H1 (cell line): ENCODE data around the gene DNM1L. TPM values are rescaled to one million over a fixed set of nuclear protein-coding genes. Genes with fewer than 3 reads are reported as not detected.

ENCODE experiments used
- CTCF ChIA-PET: fragments of 300-600 bp; sonication (Branson Sonifier 250); formaldehyde crosslinking; loops from one replicate; lab custom pipeline; 2021; ENCODE audit not compliant: partially characterized antibody; lab: Charles Lee
- POLR2A ChIA-PET: fragments of 300-600 bp; sonication (Branson Sonifier 250); formaldehyde crosslinking; loops from one replicate; lab custom pipeline; 2021; ENCODE audit warnings: inconsistent platforms; ENCODE audit not compliant: partially characterized antibody; lab: Charles Lee
- DNase-seq, 2 experiments: peaks; one replicate each; pipeline versions ENCODE4 v3.0.0 to v3.0.0-alpha.2; 2010 to 2022; ENCODE audit warnings: low spot score in 2 of 2, low read depth in 1 of 2, mixed read lengths in 1 of 2
- FAIRE-seq: peaks from 2 replicates; lab custom pipeline; 2011; peaks lifted over from hg19 to GRCh38; lab: Jason Lieb, UNC
- H2AFZ ChIP-seq: 2 replicates; pipeline ENCODE4 v1.8.1; 2012; ENCODE audit warnings: low read length, inconsistent platforms
- H2AK5ac ChIP-seq: 2 replicates; pipeline ENCODE4 v1.6.1; 2013; ENCODE audit warnings: low read depth, low read length
- H2BK120ac ChIP-seq: replicated peaks from 2 replicates; pipeline ENCODE3; 2013; ENCODE audit warnings: low read depth, low read length, inconsistent platforms
- H2BK12ac ChIP-seq: 2 replicates; pipeline ENCODE4 v1.6.1; 2013; ENCODE audit warnings: low read depth, low read length
- H2BK15ac ChIP-seq: 2 replicates; pipeline ENCODE4 v1.6.1; 2013; ENCODE audit warnings: low read length
- H2BK20ac ChIP-seq: 2 replicates; pipeline ENCODE4 v1.6.1; 2013; ENCODE audit warnings: low read length
- H2BK5ac ChIP-seq: 2 replicates; pipeline ENCODE4 v1.6.1; 2013; ENCODE audit warnings: low read depth, low read length
- H3K14ac ChIP-seq: 2 replicates; pipeline ENCODE4 v1.6.1; 2013; ENCODE audit warnings: inconsistent platforms; ENCODE audit not compliant: insufficient read length
- H3K18ac ChIP-seq: 2 replicates; pipeline ENCODE4 v1.6.1; 2013; ENCODE audit warnings: low read length; ENCODE audit errors: extremely low read depth
- H3K23ac ChIP-seq: 2 replicates; pipeline ENCODE4 v1.6.1; 2013; ENCODE audit warnings: inconsistent platforms; ENCODE audit not compliant: insufficient read length
- H3K23me2 ChIP-seq: 2 replicates; pipeline ENCODE4 v1.6.1; 2013; ENCODE audit warnings: low read depth, low read length
- H3K27ac ChIP-seq: 2 replicates; pipeline ENCODE4 v1.6.1; 2011; ENCODE audit warnings: low read depth, low read length, inconsistent platforms
- H3K27me3 ChIP-seq, 4 experiments: replicated peaks in 1 of 4; 1 replicate in 1 of 4; 2 replicates in 3 of 4; pipeline versions ENCODE4 v1.6.1 to v1.8.1; 2011 to 2013; ENCODE audit warnings: low read length in 3 of 4, mild to moderate bottlenecking in 3 of 4, inconsistent platforms in 2 of 4, mixed read lengths in 2 of 4, moderate library complexity in 1 of 4; ENCODE audit not compliant: control insufficient read depth in 3 of 4, insufficient read depth in 3 of 4; ENCODE audit errors: extremely low read depth in 1 of 4
- H3K36me3 ChIP-seq, 4 experiments: 2 replicates each; pipeline versions ENCODE4 v1.6.1 to v1.8.1; 2011 to 2013; ENCODE audit warnings: mild to moderate bottlenecking in 4 of 4, low read length in 3 of 4, moderate library complexity in 2 of 4, control low read depth in 1 of 4, inconsistent platforms in 1 of 4; ENCODE audit not compliant: insufficient read depth in 4 of 4, control insufficient read depth in 2 of 4
- H3K4ac ChIP-seq: replicated peaks from 2 replicates; pipeline ENCODE3; 2013; ENCODE audit warnings: low read length, low read depth, mixed read lengths, inconsistent platforms; ENCODE audit not compliant: insufficient read length
- H3K4me1 ChIP-seq, 4 experiments: replicated peaks in 1 of 4; 1 replicate in 1 of 4; 2 replicates in 3 of 4; pipeline versions ENCODE4 v1.6.1 to v1.8.1; 2011 to 2013; ENCODE audit warnings: low read length in 3 of 4, inconsistent platforms in 2 of 4, mixed read lengths in 1 of 4; ENCODE audit not compliant: insufficient read depth in 4 of 4, control insufficient read depth in 3 of 4
- H3K4me2 ChIP-seq, 2 experiments: 2 replicates each; pipeline versions ENCODE4 v1.6.1 to v1.8.1; 2011 to 2013; ENCODE audit warnings: low read depth in 2 of 2, low read length in 2 of 2, control low read depth in 1 of 2, inconsistent platforms in 1 of 2, mild to moderate bottlenecking in 1 of 2; ENCODE audit not compliant: insufficient read depth in 1 of 2
- H3K4me3 ChIP-seq, 4 experiments: fragments of 200-600, 300-600 bp in 1 of 4; sonication (generic), shearing (Covaris generic), sonication (Bioruptor Twin) in 1 of 4; 2 replicates each; pipeline versions ENCODE4 v1.5.1 to v1.8.1; 2011 to 2016; ENCODE audit warnings: low read length in 4 of 4, low read depth in 3 of 4, control low read depth in 2 of 4, inconsistent platforms in 2 of 4, mild to moderate bottlenecking in 2 of 4, mixed read lengths in 1 of 4, moderate library complexity in 1 of 4; ENCODE audit not compliant: insufficient read depth in 2 of 4; ENCODE audit errors: extremely low read depth in 1 of 4
- H3K56ac ChIP-seq: replicated peaks from 2 replicates; pipeline ENCODE3; 2013; ENCODE audit warnings: low read depth, mild to moderate bottlenecking, mixed read lengths, low read length, inconsistent platforms; ENCODE audit not compliant: insufficient read length
- H3K79me1 ChIP-seq: 2 replicates; pipeline ENCODE4 v1.6.1; 2013; ENCODE audit warnings: low read depth, low read length, control low read depth
- H3K79me2 ChIP-seq, 2 experiments: 2 replicates each; pipeline versions ENCODE4 v1.6.1 to v1.8.1; 2012 to 2013; ENCODE audit warnings: low read length in 2 of 2, mild to moderate bottlenecking in 2 of 2, inconsistent platforms in 1 of 2; ENCODE audit not compliant: insufficient read depth in 2 of 2, control insufficient read depth in 1 of 2
- H3K9ac ChIP-seq, 4 experiments: replicated peaks in 1 of 4; 1 replicate in 1 of 4; 2 replicates in 3 of 4; pipeline versions ENCODE4 v1.6.1 to v1.8.1; 2011 to 2013; ENCODE audit warnings: low read depth in 3 of 4, low read length in 3 of 4, control low read depth in 2 of 4, mild to moderate bottlenecking in 2 of 4, moderate library complexity in 2 of 4, inconsistent platforms in 1 of 4; ENCODE audit errors: extremely low read depth in 1 of 4
- H3K9me3 ChIP-seq, 2 experiments: 2 replicates each; pipeline versions ENCODE4 v1.6.1 to v1.8.1; 2012 to 2013; ENCODE audit warnings: mild to moderate bottlenecking in 2 of 2, moderate library complexity in 2 of 2, control low read depth in 1 of 2, inconsistent platforms in 1 of 2, low read depth in 1 of 2, low read length in 1 of 2, mixed read lengths in 1 of 2; ENCODE audit not compliant: insufficient read depth in 2 of 2
- H4K20me1 ChIP-seq, 2 experiments: replicated peaks in 1 of 2; 2 replicates each; pipeline versions ENCODE3 to v1.8.1; 2011 to 2013; ENCODE audit warnings: inconsistent platforms in 2 of 2, low read length in 2 of 2, mild to moderate bottlenecking in 1 of 2; ENCODE audit not compliant: insufficient read depth in 2 of 2, control insufficient read depth in 1 of 2
- H4K5ac ChIP-seq: 2 replicates; pipeline ENCODE4 v1.6.1; 2013; ENCODE audit warnings: low read length, low read depth, mixed read lengths, inconsistent platforms; ENCODE audit not compliant: insufficient read length
- H4K8ac ChIP-seq: 2 replicates; pipeline ENCODE4 v1.8.0; 2013; ENCODE audit warnings: mild to moderate bottlenecking, moderate library complexity, low read length, inconsistent platforms; ENCODE audit not compliant: insufficient read depth; ENCODE audit errors: extremely low read depth
- H4K91ac ChIP-seq: replicated peaks from 2 replicates; pipeline ENCODE3; 2013; ENCODE audit warnings: low read length, mixed read lengths, inconsistent platforms; ENCODE audit not compliant: insufficient read length
- ASH2L ChIP-seq: fragments of 200-600, 300-600 bp; sonication (generic); IDR thresholded peaks from one replicate; pipeline ENCODE4 v1.7.1; 2017; ENCODE audit warnings: low read length
- CBX5 ChIP-seq: fragments of 300-800, 300-1000 bp; sonication (generic); IDR thresholded peaks from 2 replicates; pipeline ENCODE4 v1.7.1; 2016; ENCODE audit warnings: antibody characterized with exemption, low read length, low read depth
- CBX8 ChIP-seq: fragments of 300-800, 300-1000 bp; sonication (generic); IDR thresholded peaks from 2 replicates; pipeline ENCODE4 v1.7.1; 2016; ENCODE audit warnings: low read depth, low read length, borderline replicate concordance
- CEBPB ChIP-seq: IDR thresholded peaks from 2 replicates; pipeline ENCODE4 v1.6.1; 2012; ENCODE audit warnings: low read depth, low read length
- EZH2 ChIP-seq: fragments of 200-600 bp; sonication (generic); IDR thresholded peaks from 2 replicates; pipeline ENCODE4 v1.7.1; 2012; ENCODE audit warnings: low read depth, mild to moderate bottlenecking, moderate library complexity, low read length, inconsistent platforms; ENCODE audit not compliant: severe bottlenecking
- HDAC2 ChIP-seq, 2 experiments: fragments of 300-600 bp in 1 of 2; sonication (generic) in 1 of 2; IDR thresholded peaks; 2 replicates each; pipeline ENCODE4 v1.6.1; 2011 to 2012; ENCODE audit warnings: low read depth in 2 of 2, low read length in 2 of 2, mild to moderate bottlenecking in 2 of 2, moderate library complexity in 2 of 2, borderline replicate concordance in 1 of 2, inconsistent platforms in 1 of 2
- HDAC6 ChIP-seq: IDR thresholded peaks from one replicate; pipeline ENCODE4 v1.7.1; 2012; ENCODE audit warnings: low read depth, mild to moderate bottlenecking, inconsistent platforms, low read length, moderate library complexity
- MAX ChIP-seq: IDR thresholded peaks from 2 replicates; pipeline ENCODE4 v1.6.1; 2012; ENCODE audit warnings: inconsistent platforms
- POU5F1 ChIP-seq: IDR thresholded peaks from 2 replicates; pipeline ENCODE4 v1.6.1; 2011; ENCODE audit warnings: low read depth, mild to moderate bottlenecking, low read length, moderate library complexity
- RBBP5 ChIP-seq: IDR thresholded peaks from 2 replicates; pipeline ENCODE4 v1.7.1; 2012; ENCODE audit warnings: low read depth, mild to moderate bottlenecking, inconsistent platforms, low read length, moderate library complexity, borderline replicate concordance
- SIRT6 ChIP-seq: IDR thresholded peaks from one replicate; pipeline ENCODE4 v1.7.1; 2012; ENCODE audit warnings: low read length, inconsistent platforms
- SIX5 ChIP-seq: IDR thresholded peaks from 2 replicates; pipeline ENCODE4 v1.6.1; 2011; ENCODE audit warnings: mild to moderate bottlenecking, low read depth, low read length
- SRF ChIP-seq: IDR thresholded peaks from 2 replicates; pipeline ENCODE4 v1.6.1; 2011; ENCODE audit warnings: mild to moderate bottlenecking, low read depth, low read length, moderate library complexity
- TAF7 ChIP-seq: optimal IDR thresholded peaks from 2 replicates; pipeline ENCODE3; 2011; ENCODE audit warnings: low read depth, mild to moderate bottlenecking, inconsistent platforms, low read length, moderate library complexity, borderline replicate concordance
- TEAD4 ChIP-seq: IDR thresholded peaks from 2 replicates; pipeline ENCODE4 v1.6.1; 2012; ENCODE audit warnings: low read depth, low read length, inconsistent platforms, mixed read lengths
- ZNF274 ChIP-seq: IDR thresholded peaks from 2 replicates; pipeline ENCODE4 v1.7.0; 2012; ENCODE audit warnings: low read length, borderline replicate concordance; ENCODE audit errors: extremely low read depth
- WGBS, 2 experiments: shearing (Covaris generic) in 1 of 2; methylation state at CpG; one replicate each; pipeline versions ENCODE4 v1.1.6 to v1.1.7; 2013 to 2015; ENCODE audit warnings: low lambda C conversion rate in 2 of 2, mixed read lengths in 2 of 2, inconsistent platforms in 1 of 2, low coverage in 1 of 2, missing lambda C conversion rate in 1 of 2; ENCODE audit not compliant: insufficient replicate concordance in 2 of 2, insufficient coverage in 1 of 2, insufficient read length in 1 of 2; ENCODE audit errors: extremely low coverage in 1 of 2, missing lambda C conversion rate in 1 of 2; 5-methylcytosine and 5-hydroxymethylcytosine counted together
- polyA plus RNA-seq, 7 experiments: library from polyadenylated mRNA; depleted of rRNA in 3 of 7; stranded (reverse) in 5 of 7; unstranded in 2 of 7; fragments of >200 nt in 5 of 7; fragments of 200-250 nt in 2 of 7; gene quantifications; 1 replicate in 5 of 7; 2 replicates in 1 of 7; 4 replicates in 1 of 7; pipeline versions ENCODE4 v1.2.1 to v1.2.3, GENCODE V29; 2011 to 2013; ENCODE audit warnings: missing spikeins in 2 of 7, mixed read lengths in 2 of 7
- total RNA-seq: library from RNA; stranded (reverse); fragmentation: NEBNext Ultra II Directional; extraction: Animal tissue kit (Norgen Biotek cat#: 25700); gene quantifications from 2 replicates; pipeline ENCODE4 v1.2.1, GENCODE V29; 2021

The DNM1L gene
- total and polyA plus RNA-seq, 2 of the 8 experiments (the other 6 are each of a cell fraction or from before 2014, with no cell fraction given), result 23.7 to 93.9 TPM

GRCh38 chr12:32765906-32766305 is 86.8 kb downstream of the DNM1L start:
- 92% methylated on average over 4 of the region's 4 CpGs; no CpG with 5 or more reads in 1 of the 2 experiments for WGBS, 2 experiments
- Histone ChIP-seq H3K9me3 (no peaks in the 10 kb centered on the region), H3K23me2 (no peaks in the 10 kb centered on the region), H4K5ac (no peak overlapping the region), H4K91ac (no peak overlapping the region), H4K8ac (no peak overlapping the region), H4K20me1 (no peaks in the 10 kb centered on the region), H3K14ac (no peak overlapping the region), H3K4me1 (no peaks in the 10 kb centered on the region), H3K36me3 (no peaks in the 10 kb centered on the region), H3K18ac (no peak overlapping the region), H2BK15ac (no peak overlapping the region), H3K9ac (no peak overlapping the region), H3K4ac (no peak overlapping the region), H3K79me1 (no peaks in the 10 kb centered on the region), H2BK5ac (no peak overlapping the region), H2BK120ac (no peak overlapping the region), H2BK12ac (no peak overlapping the region), H3K27me3 (no peaks in the 10 kb centered on the region), H3K4me2 (no peak overlapping the region), H3K56ac (no peak overlapping the region), H2AFZ (no peak overlapping the region), H3K79me2 (no peaks in the 10 kb centered on the region), H3K27ac (no peak overlapping the region), H3K23ac (no peak overlapping the region), H2AK5ac (no peak overlapping the region), H3K4me3 (no peak overlapping the region), H2BK20ac (no peak overlapping the region)
- ChIA-PET CTCF (no interaction called here), POLR2A (no interaction called here)
- no peak for FAIRE-seq
- no peak for DNase-seq
- TF ChIP-seq HDAC2 (IDR thresholded peaks at IDR 0.05; ENCODE audit: borderline replicate concordance in 1 of 2, low read depth in 2 of 2, low read length in 2 of 2) (no peak), CBX8 (no peak), RBBP5 (no peak), SRF (no peak), SIRT6 (no peak), HDAC6 (no peak), CBX5 (no peak), ASH2L (no peak), POU5F1 (no peak), CEBPB (no peak), TAF7 (no peak), TEAD4 (no peak), ZNF274 (no peak), MAX (no peak), SIX5 (no peak), EZH2 (no peak)
